ENCODE results near the gene HGS. TPM values are rescaled to one million over a fixed set of nuclear protein-coding genes. Genes with fewer than 3 reads are reported as not detected.

HGS gene
- total RNA-seq, 4 donors from 2014 or later, result 35.4 to 79.5 (median 60.5) TPM

- TF ChIP-seq CTCF (IDR thresholded peaks at IDR 0.05; ENCODE audit: low read depth), result no peak
These were observed 16.1 kb upstream of the HGS start for GRCh38 chr17:81667754-81668153.

- no peak for TF ChIP-seq CTCF (IDR thresholded peaks at IDR 0.05; ENCODE audit: low read depth)
These were observed 11.3 kb upstream of the HGS start for GRCh38 chr17:81672504-81672903.

GRCh38 chr17:81672954-81673353 is 10.9 kb upstream of the HGS start:
- no peak for TF ChIP-seq CTCF (IDR thresholded peaks at IDR 0.05; ENCODE audit: low read depth)

GRCh38 chr17:81673561-81674258 is 10.1 kb upstream of the HGS start:
- TF ChIP-seq CTCF (IDR thresholded peaks at IDR 0.05; ENCODE audit: low read depth), result no peak

GRCh38 chr17:81676906-81677305 is 6.9 kb upstream of the HGS start:
- no peak for TF ChIP-seq CTCF (IDR thresholded peaks at IDR 0.05; ENCODE audit: low read depth)

- TF ChIP-seq CTCF (IDR thresholded peaks at IDR 0.05; ENCODE audit: low read depth), result no peak
These were observed 3.7 kb upstream of the HGS start for GRCh38 chr17:81680150-81680549.

GRCh38 chr17:81681672-81682071 is 2.1 kb upstream of the HGS start:
- no peak for TF ChIP-seq CTCF (IDR thresholded peaks at IDR 0.05; ENCODE audit: low read depth)

All from subcutaneous adipose tissue (tissue), 4 donors.